Endothelial cell of umbilical vein (primary cell): Measurements from ENCODE around the gene GSTM4.

Source experiments
- EZH2 ChIP-seq: IDR thresholded peaks from 2 replicates; pipeline ENCODE4 v1.6.1; 2012; ENCODE audit warnings: borderline replicate concordance, low read depth, mild to moderate bottlenecking, moderate library complexity, low read length, inconsistent platforms; ENCODE audit not compliant: severe bottlenecking
- FOS ChIP-seq: IDR thresholded peaks from 2 replicates; pipeline ENCODE4 v1.6.1; 2011; ENCODE audit warnings: mild to moderate bottlenecking, low read length, moderate library complexity, borderline replicate concordance; ENCODE audit not compliant: insufficient read depth
- GATA2 ChIP-seq: IDR thresholded peaks from 2 replicates; pipeline ENCODE4 v1.7.0; 2011; ENCODE audit warnings: low read depth, mild to moderate bottlenecking, moderate library complexity, mixed read lengths, low read length; ENCODE audit not compliant: insufficient read length, insufficient read depth
- JUN ChIP-seq: IDR thresholded peaks from 2 replicates; pipeline ENCODE4 v1.6.1; 2011; ENCODE audit warnings: borderline replicate concordance, low read depth; ENCODE audit not compliant: insufficient read length, insufficient read depth
- MYC ChIP-seq: IDR thresholded peaks from one replicate; pipeline ENCODE4 v1.6.1; 2011; ENCODE audit warnings: mild to moderate bottlenecking, low read depth, low read length
- POLR2A ChIP-seq: IDR thresholded peaks from 2 replicates; pipeline ENCODE4 v1.6.1; 2012; ENCODE audit warnings: low read depth, mild to moderate bottlenecking, control low read depth, low read length
- POLR2AphosphoS5 ChIP-seq: IDR thresholded peaks from 2 replicates; pipeline ENCODE4 v1.6.1; 2012; ENCODE audit warnings: low read depth, mild to moderate bottlenecking, control low read depth, low read length, moderate library complexity; ENCODE audit not compliant: insufficient read depth
- TF ChIP-seq, protein P1 (sequence below), 2 donors: IDR thresholded peaks; 1 replicate in 1 of 2; 2 replicates in 1 of 2; pipeline ENCODE4 v1.5.1; 2011; ENCODE audit warnings: low read length in 2 of 2, mild to moderate bottlenecking in 2 of 2, moderate library complexity in 2 of 2, control low read depth in 1 of 2, inconsistent platforms in 1 of 2, low read depth in 1 of 2; ENCODE audit not compliant: insufficient read depth in 1 of 2; ENCODE audit errors: extremely low read depth in 1 of 2
- TF ChIP-seq, protein P2 (sequence below): IDR thresholded peaks from 2 replicates; pipeline ENCODE4 v1.6.1; 2011; ENCODE audit not compliant: insufficient read depth, insufficient read length

DNA sequence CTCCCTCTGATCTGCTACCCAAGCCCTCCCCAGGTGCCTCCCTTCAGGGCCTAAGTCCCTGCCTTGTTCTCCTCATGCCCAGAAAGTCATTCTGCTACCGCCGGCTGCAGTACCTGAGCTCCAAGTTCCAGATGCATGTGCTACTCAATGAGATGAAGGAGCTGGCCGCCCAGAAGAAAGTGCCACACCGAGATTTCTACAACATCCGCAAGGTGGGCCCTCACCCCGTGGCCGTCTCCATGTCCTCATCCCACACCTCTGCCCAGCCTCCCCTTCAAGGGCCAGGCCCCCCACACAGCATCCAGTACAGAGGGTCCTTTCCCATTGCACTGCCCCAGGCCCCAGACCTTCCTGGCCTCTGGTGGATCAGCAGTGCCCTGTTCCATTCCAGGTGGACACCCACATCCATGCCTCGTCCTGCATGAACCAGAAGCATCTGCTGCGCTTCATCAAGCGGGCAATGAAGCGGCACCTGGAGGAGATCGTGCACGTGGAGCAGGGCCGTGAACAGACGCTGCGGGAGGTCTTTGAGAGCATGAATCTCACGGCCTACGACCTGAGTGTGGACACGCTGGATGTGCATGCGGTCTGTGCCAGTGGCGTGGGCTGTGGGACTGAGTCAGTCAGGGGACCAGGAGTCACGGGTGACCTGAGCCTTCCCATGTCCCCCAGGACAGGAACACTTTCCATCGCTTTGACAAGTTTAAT lies 28.1 kb upstream of the GSTM4 start:
- TF ChIP-seq, protein P1, sequence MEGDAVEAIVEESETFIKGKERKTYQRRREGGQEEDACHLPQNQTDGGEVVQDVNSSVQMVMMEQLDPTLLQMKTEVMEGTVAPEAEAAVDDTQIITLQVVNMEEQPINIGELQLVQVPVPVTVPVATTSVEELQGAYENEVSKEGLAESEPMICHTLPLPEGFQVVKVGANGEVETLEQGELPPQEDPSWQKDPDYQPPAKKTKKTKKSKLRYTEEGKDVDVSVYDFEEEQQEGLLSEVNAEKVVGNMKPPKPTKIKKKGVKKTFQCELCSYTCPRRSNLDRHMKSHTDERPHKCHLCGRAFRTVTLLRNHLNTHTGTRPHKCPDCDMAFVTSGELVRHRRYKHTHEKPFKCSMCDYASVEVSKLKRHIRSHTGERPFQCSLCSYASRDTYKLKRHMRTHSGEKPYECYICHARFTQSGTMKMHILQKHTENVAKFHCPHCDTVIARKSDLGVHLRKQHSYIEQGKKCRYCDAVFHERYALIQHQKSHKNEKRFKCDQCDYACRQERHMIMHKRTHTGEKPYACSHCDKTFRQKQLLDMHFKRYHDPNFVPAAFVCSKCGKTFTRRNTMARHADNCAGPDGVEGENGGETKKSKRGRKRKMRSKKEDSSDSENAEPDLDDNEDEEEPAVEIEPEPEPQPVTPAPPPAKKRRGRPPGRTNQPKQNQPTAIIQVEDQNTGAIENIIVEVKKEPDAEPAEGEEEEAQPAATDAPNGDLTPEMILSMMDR (IDR thresholded peaks at IDR 0.05; ENCODE audit: extremely low read depth in 1 of 2, insufficient read depth in 1 of 2, low read depth in 1 of 2, low read length in 2 of 2): no peak
- TF ChIP-seq, protein P2, sequence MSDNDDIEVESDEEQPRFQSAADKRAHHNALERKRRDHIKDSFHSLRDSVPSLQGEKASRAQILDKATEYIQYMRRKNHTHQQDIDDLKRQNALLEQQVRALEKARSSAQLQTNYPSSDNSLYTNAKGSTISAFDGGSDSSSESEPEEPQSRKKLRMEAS: no peak
- TF ChIP-seq EZH2: no peak
- TF ChIP-seq POLR2A: no peak
- no peak for TF ChIP-seq POLR2AphosphoS5
- TF ChIP-seq MYC: no peak
- no peak for TF ChIP-seq GATA2
- no peak for TF ChIP-seq FOS
- TF ChIP-seq JUN: no peak
